ENCODE data around the gene CADPS.

CADPS gene

DNA sequence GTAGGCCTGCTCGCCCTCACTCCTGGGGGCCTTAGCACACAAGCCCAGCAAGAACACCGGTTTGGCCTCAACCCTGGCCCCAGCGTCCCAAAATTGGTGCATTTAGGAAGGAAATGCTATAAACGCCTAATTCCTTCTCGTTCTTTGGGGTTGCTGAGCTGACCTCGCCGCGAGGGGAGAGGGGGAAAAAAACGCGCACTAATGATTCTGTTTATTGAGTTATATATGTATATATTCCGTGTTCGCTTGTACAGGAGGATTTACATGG lies 505.8 kb downstream of the CADPS start:
- Histone ChIP-seq H3K4me1 (no peaks in the 10 kb centered on the region), H3K9me3 (peaks cover 4% of the 10 kb centered on the region; the same call in 1 of the 2 replicates), H3K36me3 (no peaks in the 10 kb centered on the region), H3K27me3 (peaks cover 91% of the 10 kb centered on the region), H3K4me3 (ENCODE audit: low read depth, low read length) (no peak overlapping the region)
- DNase-seq: no peak
- TF ChIP-seq CTCF (IDR thresholded peaks at IDR 0.05; ENCODE audit: low read depth, low read length): no peak

GRCh38 chr3:62368705-62369475 lies 506.3 kb downstream of the CADPS start:
- no peaks in the 10 kb centered on the region for H3K36me3 ChIP-seq
- no peaks in the 10 kb centered on the region for H3K4me1 ChIP-seq
- TF ChIP-seq CTCF (IDR thresholded peaks at IDR 0.05; ENCODE audit: low read depth, low read length): peak; percentile 13; the same call in 1 of the 2 replicates
- H3K9me3 ChIP-seq: peaks cover 4% of the 10 kb centered on the region; the same call in 1 of the 2 replicates
- H3K27me3 ChIP-seq: peaks cover 88% of the 10 kb centered on the region
- peak; percentile 22 for DNase-seq
- no peak overlapping the region for H3K4me3 ChIP-seq (ENCODE audit: low read depth, low read length)

- Histone ChIP-seq H3K36me3 (no peaks in the 10 kb centered on the region), H3K9me3 (peaks cover 4% of the 10 kb centered on the region; the same call in 1 of the 2 replicates), H3K27me3 (peaks cover 85% of the 10 kb centered on the region), H3K4me1 (no peaks in the 10 kb centered on the region), H3K4me3 (ENCODE audit: low read depth, low read length) (no peak overlapping the region)
- DNase-seq: no peak
- TF ChIP-seq CTCF (IDR thresholded peaks at IDR 0.05; ENCODE audit: low read depth, low read length): no peak
Observed at GRCh38 chr3:62368290-62368704, 506.9 kb downstream of the CADPS start.

- Histone ChIP-seq H3K4me3 (ENCODE audit: low read depth, low read length) (no peak overlapping the region), H3K9me3 (peaks cover 4% of the 10 kb centered on the region; the same call in 1 of the 2 replicates), H3K4me1 (no peaks in the 10 kb centered on the region), H3K36me3 (no peaks in the 10 kb centered on the region), H3K27me3 (peaks cover 80% of the 10 kb centered on the region)
- no peak for DNase-seq
- TF ChIP-seq CTCF (IDR thresholded peaks at IDR 0.05; ENCODE audit: low read depth, low read length): no peak
Observed at GRCh38 chr3:62367763-62368195, 507.4 kb downstream of the CADPS start.

DNA sequence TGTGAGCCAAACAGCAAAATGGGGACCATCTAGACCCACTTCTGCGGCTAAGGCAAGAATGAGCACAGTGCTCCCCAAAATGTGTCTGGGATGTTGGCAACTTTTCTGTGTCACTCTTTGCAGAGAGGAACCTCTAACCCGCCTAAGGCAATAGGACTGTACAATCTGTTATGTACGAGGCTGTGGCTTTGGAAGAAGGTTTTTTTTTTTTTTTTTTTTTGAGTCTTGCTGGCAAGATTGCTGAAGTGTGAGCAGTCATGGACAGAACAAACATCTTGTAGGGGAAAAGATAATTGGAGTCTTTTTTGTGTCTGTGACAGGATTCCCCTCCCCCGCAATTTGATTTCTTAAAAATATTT lies 509.1 kb downstream of the CADPS start:
- no peak for TF ChIP-seq CTCF (IDR thresholded peaks at IDR 0.05; ENCODE audit: low read depth, low read length)
- Histone ChIP-seq H3K27me3 (peaks cover 63% of the 10 kb centered on the region), H3K9me3 (peaks cover 4% of the 10 kb centered on the region; the same call in 1 of the 2 replicates), H3K4me3 (ENCODE audit: low read depth, low read length) (no peak overlapping the region), H3K4me1 (no peaks in the 10 kb centered on the region), H3K36me3 (no peaks in the 10 kb centered on the region)
- no peak for DNase-seq

- H3K4me3 ChIP-seq (ENCODE audit: low read depth, low read length): no peak overlapping the region
Observed at GRCh38 chr3:62365391-62366125, 509.7 kb downstream of the CADPS start.

More at GRCh38 chr3:62365391-62366125, 509.7 kb downstream of the CADPS start:
- Histone ChIP-seq H3K4me1 (no peaks in the 10 kb centered on the region), H3K27me3 (peaks cover 57% of the 10 kb centered on the region), H3K9me3 (peaks cover 4% of the 10 kb centered on the region; the same call in 1 of the 2 replicates), H3K36me3 (no peaks in the 10 kb centered on the region)
- TF ChIP-seq CTCF (IDR thresholded peaks at IDR 0.05; ENCODE audit: low read depth, low read length): no peak
- no peak for DNase-seq

All from BE2C (cell line).